NCI-H345 (cell line): ENCODE data around the gene PHPT1.
"Not testable (repeated sequence)": the region's sequence is repeated elsewhere in the genome, so short reads cannot be mapped to it uniquely, and the experiment has no call there.

ENCODE experiments used
- DNase-seq: peaks from one replicate; lab custom pipeline; 2025; lab: John Stamatoyannopoulos, UW

The PHPT1 gene

DNA sequence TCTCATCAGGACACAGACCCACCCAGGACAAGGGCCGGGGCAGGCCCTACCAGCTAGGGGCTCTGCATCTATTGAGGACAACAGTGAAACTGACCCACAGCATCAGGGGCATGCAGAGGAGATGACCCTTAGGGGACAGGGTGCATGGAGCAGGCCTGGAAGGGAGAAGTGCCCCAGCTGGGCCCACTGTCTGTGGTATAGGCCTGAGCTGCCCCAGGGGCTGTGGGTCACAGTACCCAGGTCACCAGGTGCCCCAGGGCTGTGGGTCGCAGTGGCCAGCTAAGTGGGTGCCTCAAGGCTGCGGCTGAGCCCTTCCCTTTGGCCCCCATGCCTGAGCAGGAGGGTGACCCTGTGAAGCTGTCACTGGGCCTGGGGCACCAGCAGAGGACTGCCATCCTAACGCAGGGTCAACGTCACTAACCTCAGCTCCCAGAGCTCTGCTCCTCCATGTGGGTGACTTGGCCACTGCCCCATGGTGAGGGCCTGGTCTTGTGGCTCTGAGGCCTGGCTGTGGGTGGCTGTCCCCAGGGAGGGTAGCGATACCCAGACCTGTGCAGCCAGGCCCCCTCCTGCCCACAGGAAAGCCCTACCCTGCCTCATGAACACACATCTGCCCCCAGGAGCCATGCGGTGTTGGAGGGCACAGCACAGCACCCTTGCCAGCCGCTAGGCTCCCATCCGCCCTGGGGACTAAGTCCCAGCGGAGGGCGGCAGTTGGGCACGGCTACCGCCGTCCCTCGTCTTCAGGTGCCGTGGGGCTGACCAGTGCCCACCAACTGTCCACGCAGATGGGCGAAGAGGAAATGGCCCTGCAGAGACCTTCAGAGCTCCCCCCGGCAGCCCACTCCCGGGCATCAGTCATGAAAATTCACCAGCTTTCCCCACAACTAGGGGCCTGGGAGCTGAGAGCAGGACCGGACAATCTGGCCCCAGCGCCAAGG lies 12.0 kb downstream of the PHPT1 start:
- no peak for DNase-seq

- no peak for DNase-seq
Measured at GRCh38 chr9:136861874-136862457, 12.8 kb downstream of the PHPT1 start.

DNA sequence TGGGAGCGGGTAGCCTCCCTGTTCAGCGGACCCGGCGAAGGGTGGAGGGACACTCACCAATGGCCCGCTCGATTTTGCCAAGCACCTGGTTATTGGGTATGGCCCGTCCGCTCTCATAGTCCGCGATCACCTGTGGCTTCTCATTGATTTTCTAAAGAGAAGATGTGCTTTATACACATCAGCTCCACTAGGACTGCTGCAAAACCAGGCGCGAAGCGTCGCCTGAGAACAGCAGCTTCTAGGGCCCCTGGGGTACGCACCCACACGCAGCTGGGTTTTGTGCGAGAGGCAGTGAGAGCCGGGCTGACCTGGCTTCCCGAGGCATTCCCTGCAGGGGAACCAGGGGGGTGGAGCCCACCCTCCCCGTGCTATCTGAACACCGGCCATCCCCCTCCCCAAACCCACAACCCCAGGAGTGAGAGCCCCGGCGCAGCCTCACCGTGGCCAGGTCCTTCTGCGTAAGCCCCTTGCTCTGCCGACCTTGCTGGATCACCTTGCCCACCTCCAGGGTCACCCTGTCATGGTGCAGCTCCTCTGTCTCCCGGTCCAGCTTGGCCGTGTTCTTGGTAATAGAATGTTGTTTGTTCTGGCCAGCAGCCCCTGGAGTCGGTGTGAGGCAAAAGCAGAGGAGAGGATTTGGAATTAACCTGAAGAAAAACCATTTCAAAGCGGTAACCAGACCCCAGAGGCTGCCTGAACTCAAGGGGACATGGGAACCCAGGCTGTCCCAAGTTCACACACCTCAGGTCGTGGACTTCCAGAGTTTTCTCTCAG lies 13.8 kb downstream of the PHPT1 start:
- no peak for DNase-seq

GRCh38 chr9:136863623-136864273 lies 14.5 kb downstream of the PHPT1 start:
- DNase-seq, result no peak

GRCh38 chr9:136865041-136865767 lies 16.0 kb downstream of the PHPT1 start:
- no peak for DNase-seq

DNA sequence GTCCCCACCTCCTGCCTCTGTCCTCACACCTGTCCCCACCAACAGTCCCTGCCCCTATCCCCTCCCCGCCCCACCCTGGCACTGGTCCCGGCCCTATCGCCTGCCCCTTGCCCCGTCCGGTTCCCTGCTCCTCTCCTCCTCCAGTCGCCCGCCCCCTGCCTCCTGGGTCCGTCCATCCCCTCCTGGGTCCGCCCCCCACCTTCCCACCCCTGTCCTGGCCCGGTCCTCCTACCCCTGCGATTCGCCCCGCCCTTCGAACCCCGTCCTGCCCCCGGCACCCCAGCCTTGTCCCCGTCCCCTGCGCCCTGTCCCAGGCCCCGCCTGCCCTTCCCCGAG lies 16.5 kb downstream of the PHPT1 start:
- DNase-seq, result no peak

- not testable (repeated sequence) for DNase-seq
Measured at GRCh38 chr9:136866898-136867421, 17.8 kb downstream of the PHPT1 start.

DNA sequence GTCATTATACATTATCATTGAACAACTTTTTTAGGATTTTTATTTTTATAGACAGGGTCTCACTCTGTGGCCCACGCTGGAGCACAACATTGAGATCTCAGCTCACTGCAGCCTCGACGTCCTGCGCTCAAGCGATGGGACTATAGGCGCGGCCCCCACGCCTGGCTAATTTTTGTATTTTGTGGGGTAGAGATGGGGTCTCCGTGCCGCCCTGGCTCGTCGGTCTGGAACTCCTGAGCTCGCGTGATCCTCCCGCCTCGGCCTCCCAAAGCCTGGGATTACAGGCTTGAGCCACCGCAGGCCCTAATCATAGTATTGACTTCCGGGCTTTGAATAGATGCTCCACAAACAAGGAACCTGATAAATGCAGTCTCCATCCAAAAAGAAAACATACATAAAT lies 18.3 kb downstream of the PHPT1 start:
- DNase-seq, result no peak

GRCh38 chr9:136867917-136868316 lies 18.7 kb downstream of the PHPT1 start:
- no peak for DNase-seq

GRCh38 chr9:136868644-136869043 lies 19.4 kb downstream of the PHPT1 start:
- DNase-seq, result no peak

GRCh38 chr9:136869611-136870010 lies 20.4 kb downstream of the PHPT1 start:
- DNase-seq, result not testable (repeated sequence)

- DNase-seq, result no peak
Measured at GRCh38 chr9:136875155-136875554, 25.9 kb downstream of the PHPT1 start.

DNA sequence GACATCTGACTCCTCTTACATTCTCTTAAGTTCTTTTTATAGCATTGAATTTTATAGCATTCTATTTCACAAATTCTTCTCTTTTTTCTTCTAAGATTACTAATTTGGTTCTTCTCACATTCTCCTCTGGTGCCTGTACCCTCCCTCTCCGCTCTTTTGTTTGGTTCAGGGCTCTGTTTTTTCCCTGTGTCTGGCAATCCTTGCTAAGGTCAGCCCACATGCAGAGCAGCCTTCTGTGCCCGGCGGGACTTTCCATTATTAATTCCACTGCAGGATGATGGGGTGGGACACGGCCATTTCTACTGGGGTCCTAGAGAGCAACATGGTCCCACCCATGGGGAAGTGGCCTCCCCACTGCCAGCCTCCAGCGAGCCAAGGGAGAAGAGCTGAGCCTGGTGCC lies 27.3 kb downstream of the PHPT1 start:
- no peak for DNase-seq

GRCh38 chr9:136880651-136881050 lies 31.4 kb downstream of the PHPT1 start:
- no peak for DNase-seq

- DNase-seq, result no peak
Measured at GRCh38 chr9:136881691-136882108, 32.5 kb downstream of the PHPT1 start.

DNA sequence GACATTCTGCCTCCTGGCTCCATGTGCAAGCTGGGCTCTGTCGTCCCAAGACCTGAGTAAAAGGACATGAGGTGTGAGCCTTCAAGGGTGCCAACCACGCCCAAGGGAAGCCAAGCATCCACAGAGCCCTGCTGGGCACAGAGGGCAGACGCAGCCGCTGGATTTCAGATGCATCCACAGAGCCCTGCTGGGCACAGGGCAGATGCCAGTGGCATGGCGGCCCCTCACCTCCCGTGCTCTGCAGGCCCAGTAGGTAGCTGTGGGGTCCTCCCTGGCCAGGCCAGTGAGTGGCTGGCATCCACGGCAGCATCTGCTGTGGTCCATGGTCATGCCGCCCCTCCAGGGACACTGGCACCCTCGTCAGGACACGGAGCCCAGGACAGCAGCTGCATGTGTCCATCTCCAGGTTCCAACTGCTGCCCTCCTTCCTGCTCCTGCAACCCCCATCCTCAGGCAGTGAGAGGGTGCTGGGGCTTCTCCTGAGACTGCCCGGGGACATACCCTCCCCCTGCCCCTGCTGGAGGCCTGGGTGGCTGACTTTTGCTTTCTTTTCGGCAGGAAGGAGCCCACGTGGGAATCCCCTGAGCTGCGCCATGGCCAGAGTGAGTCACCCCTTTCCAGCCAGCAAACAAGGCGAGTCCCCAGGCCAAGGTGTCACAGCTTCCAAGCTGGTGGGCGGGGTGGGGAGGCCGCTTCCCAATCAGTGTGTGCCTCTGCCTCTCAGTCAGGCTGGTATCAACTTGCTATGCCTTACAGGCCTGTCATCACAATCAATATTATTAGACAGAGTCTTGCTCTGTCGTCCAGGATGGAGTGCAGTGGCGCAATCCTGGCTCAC lies 33.1 kb downstream of the PHPT1 start:
- DNase-seq, result no peak

- DNase-seq, result not testable (repeated sequence)
Measured at GRCh38 chr9:136882947-136883283, 33.7 kb downstream of the PHPT1 start.

DNA sequence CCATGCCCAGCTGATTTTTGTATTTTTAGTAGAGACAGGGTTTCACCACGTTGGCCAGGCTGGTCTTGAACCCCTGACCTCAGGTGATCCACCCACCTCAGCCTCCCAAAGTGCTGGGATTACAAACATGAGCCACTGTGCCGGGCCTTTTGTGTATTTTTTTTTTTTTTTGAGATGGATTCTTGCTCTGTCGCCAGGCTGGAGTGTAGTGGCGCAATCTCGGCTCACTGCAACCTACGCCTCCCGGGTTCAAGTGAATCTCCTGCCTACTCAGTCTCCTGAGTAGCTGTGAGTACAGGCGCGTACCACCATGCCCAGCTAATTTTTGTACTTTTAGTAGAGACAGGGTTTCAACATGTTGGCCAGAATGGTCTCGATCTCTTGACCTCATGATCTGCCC lies 34.5 kb downstream of the PHPT1 start:
- not testable (repeated sequence) for DNase-seq

- peak; percentile 99 for DNase-seq
Measured at GRCh38 chr9:136885950-136886578, 36.9 kb downstream of the PHPT1 start, which contains the start of gene TRAF2. Gene TRAF2, plus strand, starts transcription at chr9:136886516. Its CDS starts 12,225 bp downstream, at chr9:136898741.
